HG03135 (cell line): ENCODE data around the gene MRPS5.

Source experiments
- ATAC-seq: cut with Tn5 transposase; IDR thresholded peaks from one replicate; pipeline ENCODE4 v1.9.1; 2021; ENCODE audit warnings: mild to moderate bottlenecking, moderate library complexity; ENCODE audit not compliant: unreplicated experiment

The MRPS5 gene

GRCh38 chr2:95061601-95062183 lies 59.9 kb downstream of the MRPS5 start:
- no peak for ATAC-seq

GRCh38 chr2:95061119-95061512 lies 60.5 kb downstream of the MRPS5 start:
- no peak for ATAC-seq

- no peak for ATAC-seq
Measured at GRCh38 chr2:95060446-95061118, 61.0 kb downstream of the MRPS5 start.

- no peak for ATAC-seq
Measured at GRCh38 chr2:95059656-95060370, 61.8 kb downstream of the MRPS5 start.

GRCh38 chr2:95058989-95059641 lies 62.5 kb downstream of the MRPS5 start:
- ATAC-seq = no peak

- no peak for ATAC-seq
Measured at GRCh38 chr2:95058466-95058988, 63.1 kb downstream of the MRPS5 start.

GRCh38 chr2:95057535-95058370 lies 63.9 kb downstream of the MRPS5 start:
- ATAC-seq = no peak

- no peak for ATAC-seq
Measured at GRCh38 chr2:95056461-95057459, 64.8 kb downstream of the MRPS5 start.

GRCh38 chr2:95056044-95056443 lies 65.6 kb downstream of the MRPS5 start:
- ATAC-seq = no peak

GRCh38 chr2:95055262-95055661 lies 66.3 kb downstream of the MRPS5 start:
- ATAC-seq = no peak

GRCh38 chr2:95054016-95054415 lies 67.6 kb downstream of the MRPS5 start:
- ATAC-seq = no peak

- ATAC-seq = no peak
Measured at GRCh38 chr2:95053543-95053942, 68.1 kb downstream of the MRPS5 start.

- ATAC-seq = no peak
Measured at GRCh38 chr2:95052804-95053479, 68.7 kb downstream of the MRPS5 start.

GRCh38 chr2:95052307-95052706 lies 69.3 kb downstream of the MRPS5 start:
- no peak for ATAC-seq

GRCh38 chr2:95051626-95052025 lies 70.0 kb downstream of the MRPS5 start:
- ATAC-seq = no peak

- no peak for ATAC-seq
Measured at GRCh38 chr2:95050385-95051300, 71.0 kb downstream of the MRPS5 start.

- no peak for ATAC-seq
Measured at GRCh38 chr2:95049961-95050360, 71.6 kb downstream of the MRPS5 start.

GRCh38 chr2:95049683-95049955 lies 72.0 kb downstream of the MRPS5 start:
- no peak for ATAC-seq
